Smooth muscle cell of the brain vasculature (primary cell): ENCODE results near the gene TENT5A.

Experiments
- DNase-seq: peaks from one replicate; pipeline ENCODE4 v3.0.0-alpha.2; 2012; ENCODE audit warnings: low read depth, low spot score

Gene TENT5A

GRCh38 chr6:81713205-81713604 is 39.3 kb downstream of the TENT5A start:
- no peak for DNase-seq

DNA sequence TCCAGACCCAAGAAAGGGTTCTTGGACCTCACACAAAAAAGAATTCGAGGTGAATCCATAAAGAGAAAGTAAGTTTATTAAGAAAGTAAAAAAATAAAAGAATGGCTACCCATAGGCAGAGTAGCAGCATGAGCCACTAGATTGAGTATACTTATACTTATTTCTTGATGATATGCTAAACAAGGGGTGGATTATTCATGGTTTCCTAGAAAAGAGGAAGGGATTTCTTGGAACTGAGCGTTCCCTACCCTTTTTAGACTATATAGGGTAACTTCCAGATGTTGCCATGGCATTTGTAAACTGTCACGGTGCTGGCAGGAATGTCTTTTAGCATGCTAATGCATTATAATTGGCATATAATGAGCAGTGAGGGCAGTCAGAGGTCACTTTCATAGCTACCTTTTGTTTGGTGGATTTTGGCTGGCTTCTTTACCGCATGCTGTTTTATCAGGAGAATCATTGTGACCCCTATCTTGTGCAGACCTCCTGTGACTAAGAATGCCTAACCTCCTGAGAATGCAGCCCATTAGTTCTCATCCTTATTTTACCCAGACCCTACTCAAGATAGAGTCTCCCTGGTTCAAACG is 44.3 kb downstream of the TENT5A start:
- DNase-seq: no peak

- DNase-seq: no peak
Observed at GRCh38 chr6:81704700-81705099, 47.8 kb downstream of the TENT5A start.

DNA sequence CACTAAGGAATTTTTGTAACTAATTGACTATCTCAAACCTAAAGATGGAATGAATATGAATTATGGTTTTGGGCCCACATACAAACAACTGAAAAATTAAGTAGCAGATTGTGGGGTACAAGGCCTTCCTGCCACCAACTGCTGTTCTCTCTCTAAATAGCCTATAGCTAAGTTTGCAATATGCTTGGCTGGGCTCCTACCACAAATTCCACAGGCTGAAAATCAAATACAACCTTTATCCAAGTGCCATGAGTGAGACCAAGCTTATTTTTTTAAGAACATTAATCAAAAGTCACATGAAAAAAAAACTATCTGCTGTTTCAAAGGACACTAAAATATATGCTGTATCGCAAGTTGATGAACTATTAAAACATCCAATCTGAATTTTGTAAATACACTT is 52.1 kb downstream of the TENT5A start:
- DNase-seq: no peak

DNA sequence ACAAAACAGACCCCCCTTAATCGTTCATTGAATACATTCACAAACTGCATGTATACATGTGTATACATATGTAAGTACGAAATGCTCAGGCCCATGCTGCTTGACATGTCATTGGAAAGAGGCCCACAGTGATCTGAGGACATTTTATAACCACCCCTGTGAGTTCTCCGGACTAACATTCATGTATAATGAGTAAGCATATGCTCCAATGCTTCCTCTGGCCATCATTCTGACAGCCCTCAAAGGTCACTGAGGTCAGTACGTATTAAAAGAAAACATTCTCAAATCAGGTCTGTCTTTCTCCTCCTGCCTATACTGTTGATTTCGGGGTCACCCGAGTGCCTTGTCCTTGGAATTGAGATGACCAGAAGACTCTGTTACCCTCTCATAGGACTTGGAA is 54.9 kb downstream of the TENT5A start:
- DNase-seq: no peak

- DNase-seq: no peak
Observed at GRCh38 chr6:81696524-81696923, 56.0 kb downstream of the TENT5A start.
